ENCODE measurements around the gene GCNT2.
"Not testable (repeated sequence)": the region's sequence is repeated elsewhere in the genome, so short reads cannot be mapped to it uniquely, and the experiment has no call there.

The GCNT2 gene

DNA sequence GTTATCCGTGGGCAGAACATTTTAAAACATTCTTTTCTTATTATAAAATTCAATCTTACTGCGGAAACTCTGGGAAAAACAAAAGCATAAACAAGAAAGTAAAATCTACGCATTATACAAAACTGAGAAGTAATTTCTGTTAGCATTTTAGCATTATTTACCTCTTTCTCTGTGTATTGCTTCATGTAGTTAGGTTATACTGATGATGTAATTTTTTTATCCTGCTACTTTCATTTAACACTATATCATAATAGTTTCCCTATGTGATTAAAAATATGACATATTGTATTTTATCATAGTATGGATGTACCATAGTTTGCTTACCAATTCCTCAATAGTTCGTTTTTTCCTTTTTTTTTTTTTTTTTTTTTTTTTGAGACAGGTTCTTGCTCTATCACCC, 4.2 kb upstream of the GCNT2 start:
- DNase-seq: no peak

DNA sequence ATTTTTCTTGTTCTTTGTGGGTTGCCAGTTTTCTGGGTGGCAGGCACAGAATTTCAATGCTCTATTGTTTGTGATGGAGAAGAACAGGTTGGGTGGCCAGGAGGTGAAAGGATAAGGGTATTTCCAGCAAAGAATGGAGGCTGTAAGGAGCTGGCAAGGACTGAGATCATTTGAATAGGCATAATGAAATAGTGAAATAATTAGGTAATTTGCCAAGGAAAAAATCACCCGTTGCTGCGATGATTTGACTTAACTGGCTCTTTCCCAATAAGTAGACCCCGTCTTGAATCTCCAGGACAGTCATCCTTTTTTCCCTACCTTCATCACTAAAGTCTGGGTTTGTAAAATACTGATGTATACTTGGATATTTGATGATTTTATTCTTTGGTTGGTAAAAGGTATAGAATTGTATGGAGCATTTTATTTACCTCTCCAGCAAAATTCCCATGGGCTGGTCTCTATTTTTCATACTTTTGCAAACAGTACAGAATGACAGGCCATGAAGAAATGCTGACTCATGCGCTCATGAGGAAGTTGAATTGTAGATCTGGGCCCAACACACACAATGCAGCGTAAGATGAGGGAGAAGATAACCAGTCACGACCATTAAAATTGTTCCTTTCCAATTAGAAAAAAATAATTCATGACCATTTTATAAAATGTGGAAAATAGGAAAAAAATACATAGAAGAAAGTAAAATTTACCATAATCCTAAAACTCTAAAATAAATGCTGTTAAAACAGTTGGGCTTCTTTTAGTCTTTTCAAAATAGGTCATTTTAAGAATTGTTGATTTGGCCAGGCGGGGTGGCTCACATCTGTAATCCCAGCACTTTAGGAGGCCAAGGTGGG, 2.4 kb upstream of the GCNT2 start:
- no peak for DNase-seq

DNA sequence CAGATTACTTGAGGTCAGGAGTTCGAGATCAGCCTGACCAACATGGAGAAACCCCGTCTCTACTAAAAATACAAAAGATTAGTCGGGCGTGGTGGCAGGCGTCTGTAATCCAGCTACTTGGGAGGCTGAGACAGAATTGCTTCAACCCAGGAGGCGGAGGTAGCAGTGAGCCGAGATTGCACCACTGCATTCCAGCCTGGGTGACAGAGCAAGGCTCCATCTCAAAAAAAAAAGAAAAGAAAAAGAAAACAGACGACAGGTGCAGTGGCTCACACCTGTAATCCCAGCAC, 1.8 kb upstream of the GCNT2 start:
- not testable (repeated sequence) for DNase-seq

DNA sequence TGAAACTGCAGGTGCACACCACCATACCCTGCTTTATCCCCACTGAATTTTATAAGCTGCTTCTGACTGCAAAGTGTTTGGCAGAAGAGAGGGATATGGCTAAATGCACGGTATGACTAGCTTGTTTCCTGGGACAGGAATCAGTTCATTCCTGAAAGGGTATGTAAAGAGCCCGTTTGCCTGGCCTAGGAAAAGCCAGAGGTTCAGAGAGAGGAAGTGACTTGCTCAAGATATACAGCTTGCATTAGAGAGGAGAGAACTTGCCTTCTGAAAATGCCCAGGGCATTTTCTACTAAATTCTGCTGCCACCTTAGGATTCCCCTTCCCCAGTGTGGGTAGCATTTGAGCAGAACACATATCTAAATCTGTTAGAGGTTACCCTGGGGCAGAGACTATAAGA, 683 bp upstream of the GCNT2 start:
- DNase-seq: no peak

DNA sequence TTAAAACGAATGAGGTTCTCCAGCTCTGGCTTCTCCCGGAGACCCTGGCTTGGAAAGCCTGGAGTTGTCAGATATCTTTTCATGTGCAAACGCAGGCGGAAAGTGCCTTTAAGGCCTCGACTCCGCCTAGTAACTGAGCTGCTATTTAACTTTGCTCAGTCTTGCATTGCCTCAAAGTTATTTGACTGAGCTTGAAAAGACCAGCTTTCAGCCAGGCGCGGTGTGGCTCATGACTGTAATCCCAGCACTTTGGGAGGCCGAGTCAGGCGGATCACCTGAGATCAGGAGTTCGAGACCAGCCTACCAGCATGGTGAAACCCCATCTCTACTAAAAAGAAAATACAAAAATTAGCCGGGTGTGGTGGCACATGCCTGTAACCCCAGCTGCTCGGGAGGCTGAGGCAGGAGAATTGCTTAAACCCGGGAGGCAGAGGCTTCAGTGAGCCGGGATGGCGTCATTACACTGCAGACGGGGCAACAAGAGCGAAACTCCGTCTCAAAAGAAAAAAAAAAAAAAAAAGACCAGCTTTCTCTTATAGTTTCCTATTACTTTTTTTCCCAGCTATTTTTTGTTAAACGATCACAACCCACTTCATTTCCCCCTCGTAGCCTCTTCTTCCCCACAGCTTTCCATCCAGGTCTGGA, 1.9 kb downstream of the GCNT2 start:
- no peak for DNase-seq

DNA sequence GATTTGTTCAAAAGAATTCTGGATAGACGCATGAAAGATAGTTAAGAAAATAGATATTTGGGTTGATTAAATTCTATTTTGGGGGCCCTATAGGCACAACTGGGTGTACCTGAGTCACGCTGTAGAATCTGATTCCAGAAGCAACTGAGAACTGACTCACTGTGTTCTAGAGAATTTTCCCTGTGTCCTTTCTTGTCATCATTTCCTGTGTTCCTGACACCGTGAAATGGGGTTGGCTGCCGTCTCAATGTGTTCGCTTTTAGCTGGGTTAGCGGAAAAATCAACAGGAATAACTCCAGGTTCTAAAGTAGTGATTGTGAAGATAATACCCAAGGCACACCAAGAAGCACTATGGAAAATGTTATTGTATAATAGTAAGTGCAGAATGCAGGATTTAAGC, 5.0 kb downstream of the GCNT2 start:
- no peak for DNase-seq

DNA sequence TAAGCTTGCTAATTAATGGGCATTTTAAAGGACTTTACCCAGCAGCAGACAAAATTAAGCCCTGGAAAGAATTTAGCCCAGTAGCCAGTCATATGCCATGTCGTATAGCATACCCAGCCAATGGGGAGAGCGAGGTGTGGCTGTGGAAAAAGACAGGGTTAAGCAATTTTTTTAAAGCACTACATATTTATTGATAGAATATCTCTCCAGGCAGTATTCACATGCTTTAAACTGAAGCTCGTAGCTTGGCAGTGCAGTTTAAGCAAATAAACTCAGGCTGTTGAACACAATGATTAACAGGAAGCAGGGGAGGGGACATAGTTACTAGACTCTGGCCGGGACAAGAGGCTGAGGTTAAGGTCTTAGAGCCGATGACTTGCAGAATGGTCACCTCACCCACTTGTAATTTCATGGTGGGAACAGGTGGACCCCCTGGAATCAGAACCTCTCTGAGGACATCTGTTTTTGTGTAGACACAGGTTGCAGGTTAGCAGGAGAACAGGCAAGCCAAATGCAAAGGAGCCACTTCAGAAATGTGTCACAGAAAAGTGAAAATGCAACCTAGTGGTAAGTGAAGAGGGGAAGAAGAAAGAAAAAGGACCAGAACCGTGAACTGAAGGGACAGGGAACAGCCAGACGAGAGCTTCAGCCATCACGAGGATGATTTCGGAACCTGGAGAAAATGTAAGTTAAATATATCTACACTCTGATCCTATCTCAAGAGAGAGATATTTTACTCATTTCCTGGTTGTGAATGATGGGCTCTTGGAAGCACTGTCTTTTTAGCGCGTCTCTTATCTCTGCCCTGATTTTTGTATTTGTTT, 7.2 kb downstream of the GCNT2 start:
- no peak for DNase-seq

DNA sequence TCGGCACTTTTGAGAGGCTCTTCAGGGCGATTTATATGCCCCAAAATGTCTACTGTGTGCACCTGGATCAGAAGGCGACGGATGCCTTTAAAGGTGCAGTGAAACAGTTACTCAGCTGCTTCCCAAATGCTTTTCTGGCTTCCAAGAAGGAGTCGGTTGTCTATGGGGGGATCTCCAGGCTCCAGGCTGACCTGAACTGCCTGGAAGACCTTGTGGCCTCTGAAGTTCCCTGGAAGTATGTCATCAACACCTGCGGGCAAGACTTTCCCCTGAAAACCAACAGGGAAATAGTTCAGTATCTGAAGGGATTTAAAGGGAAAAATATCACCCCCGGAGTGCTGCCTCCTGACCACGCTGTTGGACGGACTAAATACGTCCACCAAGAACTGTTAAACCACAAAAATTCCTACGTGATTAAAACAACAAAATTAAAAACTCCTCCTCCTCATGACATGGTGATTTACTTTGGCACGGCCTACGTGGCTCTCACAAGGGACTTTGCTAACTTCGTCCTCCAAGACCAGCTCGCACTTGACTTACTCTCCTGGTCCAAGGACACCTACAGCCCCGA, 8.2 kb downstream of the GCNT2 start:
- no peak for DNase-seq

DNA sequence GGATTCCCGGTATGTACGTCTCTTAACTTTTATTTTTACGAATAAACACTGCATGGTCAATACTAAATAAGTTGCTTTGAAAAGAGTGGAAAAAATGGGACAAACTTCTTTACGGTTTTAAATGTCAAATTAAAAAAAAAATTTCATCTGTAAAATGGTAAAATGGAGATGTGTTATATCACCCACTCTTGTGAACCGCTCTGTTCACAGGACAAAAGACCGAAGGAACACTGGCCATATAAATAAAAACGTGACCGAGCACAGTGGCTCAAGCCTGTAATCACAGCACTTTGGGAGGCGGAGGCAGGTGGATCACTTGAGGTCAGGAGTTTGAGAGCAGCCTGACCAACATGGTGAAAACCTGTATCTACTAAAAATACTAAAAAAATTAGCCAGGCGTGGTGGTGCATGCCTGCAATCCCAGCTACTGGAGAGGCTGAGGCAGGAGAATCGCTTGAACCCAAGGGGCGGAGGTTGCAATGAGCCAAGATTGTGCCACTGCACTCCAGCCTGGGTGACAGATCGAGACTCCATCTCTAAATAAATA, 8.8 kb downstream of the GCNT2 start:
- not testable (repeated sequence) for DNase-seq

DNA sequence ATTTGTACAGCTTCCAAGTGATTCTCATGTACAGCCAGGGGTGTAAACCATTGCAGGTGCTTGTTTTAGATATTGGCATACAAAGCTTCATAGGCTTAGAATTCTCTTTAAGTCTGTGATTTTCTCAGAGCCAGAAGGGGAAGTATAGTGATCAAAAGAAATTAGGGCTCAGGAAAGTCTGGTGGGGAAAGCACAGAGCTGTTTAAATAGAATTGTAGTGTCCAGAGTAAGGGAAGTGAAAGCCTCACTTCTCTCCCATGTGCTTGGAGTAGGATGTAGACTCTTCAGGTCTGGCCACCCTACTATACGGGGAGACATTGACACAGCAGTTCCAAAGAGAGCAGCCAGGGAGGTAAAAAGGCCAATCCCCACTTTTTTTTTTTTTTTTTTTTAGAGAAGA, 10.4 kb downstream of the GCNT2 start:
- DNase-seq: no peak

DNA sequence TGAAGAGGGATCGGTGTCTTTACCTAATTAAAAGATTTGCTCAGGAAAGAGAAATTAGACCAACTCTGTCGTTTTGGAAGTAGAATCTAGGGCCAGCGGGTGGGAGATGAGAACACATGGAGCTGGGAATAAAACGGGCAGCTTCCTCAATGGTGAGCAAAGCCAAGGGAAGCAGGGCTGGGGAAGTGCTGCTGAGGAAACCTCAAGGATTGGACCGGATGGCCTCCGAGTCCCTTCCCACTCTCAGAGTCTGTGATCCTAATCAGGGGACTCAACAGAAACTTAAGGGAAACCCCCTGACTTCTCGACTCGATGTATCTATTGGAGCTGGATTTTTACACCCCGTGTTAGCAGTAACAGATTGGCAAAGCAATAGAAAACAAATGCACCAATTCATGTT, 10.8 kb downstream of the GCNT2 start:
- DNase-seq: no peak

DNA sequence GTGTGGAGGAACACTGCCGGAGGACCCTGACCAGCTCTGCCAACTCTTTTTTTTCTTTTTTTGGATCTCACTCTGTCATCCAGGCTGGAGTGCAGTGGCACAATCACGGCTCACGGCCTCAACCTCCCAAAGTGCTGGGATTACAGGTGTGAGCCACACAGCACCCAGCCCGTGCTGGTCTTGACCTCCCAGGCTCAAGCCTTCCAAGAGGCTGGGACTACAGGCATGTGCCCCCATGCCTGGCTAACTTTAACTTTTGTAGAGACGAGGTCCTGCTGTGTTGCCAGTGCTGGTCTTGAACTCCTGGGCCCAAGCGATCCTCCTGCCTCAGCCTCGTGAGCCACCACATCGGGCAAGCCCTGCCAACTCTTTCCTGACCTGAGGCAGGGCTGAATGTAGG, 11.2 kb downstream of the GCNT2 start:
- DNase-seq: no peak

DNA sequence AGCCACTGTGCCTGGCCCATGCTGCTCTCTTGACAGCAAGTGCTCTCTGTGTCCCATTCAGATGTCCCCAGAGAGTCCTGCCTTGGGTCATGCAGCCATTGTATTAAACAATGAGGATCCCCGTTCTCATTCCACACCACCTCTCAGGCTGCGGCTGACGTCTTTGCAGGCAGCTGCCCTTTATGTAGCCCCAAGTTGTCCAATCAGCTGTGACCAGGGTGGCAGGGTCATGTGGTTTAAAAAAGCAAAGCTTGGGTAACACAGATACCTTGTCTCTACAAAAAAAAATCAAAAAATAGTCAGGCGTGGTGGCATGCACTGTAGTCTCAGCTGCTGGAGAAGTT, 13.2 kb downstream of the GCNT2 start:
- DNase-seq: no peak

DNA sequence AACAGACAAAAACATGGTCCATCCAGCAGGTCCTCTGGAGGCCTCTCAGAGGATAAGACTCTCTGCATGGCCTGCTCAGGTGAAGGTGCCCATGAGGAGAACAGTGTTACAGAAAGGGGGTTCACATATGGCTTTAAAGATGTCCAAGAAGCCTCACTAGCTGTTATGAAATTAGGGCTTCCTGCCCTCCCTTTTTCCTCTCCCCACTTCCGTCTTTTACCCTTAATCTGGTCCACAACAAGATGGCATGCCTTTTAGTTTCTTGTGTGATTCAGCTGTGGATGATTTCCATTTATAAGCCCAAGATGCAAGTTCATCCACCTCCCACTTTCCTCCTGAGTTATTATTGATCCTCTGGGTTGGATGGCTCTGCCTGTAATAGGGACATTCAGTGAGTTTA, 14.0 kb downstream of the GCNT2 start:
- DNase-seq: no peak

DNA sequence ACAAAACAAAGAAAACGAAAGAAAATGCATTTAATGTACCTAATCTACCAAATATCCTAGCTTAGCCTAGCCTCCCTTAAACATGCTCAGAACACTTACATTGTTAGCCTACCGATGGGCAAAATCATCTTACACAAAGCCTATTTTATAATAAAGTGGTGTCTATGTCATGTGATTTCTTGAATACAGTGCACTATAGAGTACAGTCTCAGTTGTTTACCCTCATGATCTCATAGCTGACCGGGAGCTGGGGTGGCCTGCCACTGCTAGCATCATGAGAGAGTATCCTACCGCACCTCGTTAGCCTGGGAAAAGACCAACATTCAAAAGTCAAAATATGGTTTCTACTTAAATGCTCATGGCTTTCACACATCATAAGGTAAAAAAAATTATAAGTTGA, 16.6 kb downstream of the GCNT2 start:
- no peak for DNase-seq

DNA sequence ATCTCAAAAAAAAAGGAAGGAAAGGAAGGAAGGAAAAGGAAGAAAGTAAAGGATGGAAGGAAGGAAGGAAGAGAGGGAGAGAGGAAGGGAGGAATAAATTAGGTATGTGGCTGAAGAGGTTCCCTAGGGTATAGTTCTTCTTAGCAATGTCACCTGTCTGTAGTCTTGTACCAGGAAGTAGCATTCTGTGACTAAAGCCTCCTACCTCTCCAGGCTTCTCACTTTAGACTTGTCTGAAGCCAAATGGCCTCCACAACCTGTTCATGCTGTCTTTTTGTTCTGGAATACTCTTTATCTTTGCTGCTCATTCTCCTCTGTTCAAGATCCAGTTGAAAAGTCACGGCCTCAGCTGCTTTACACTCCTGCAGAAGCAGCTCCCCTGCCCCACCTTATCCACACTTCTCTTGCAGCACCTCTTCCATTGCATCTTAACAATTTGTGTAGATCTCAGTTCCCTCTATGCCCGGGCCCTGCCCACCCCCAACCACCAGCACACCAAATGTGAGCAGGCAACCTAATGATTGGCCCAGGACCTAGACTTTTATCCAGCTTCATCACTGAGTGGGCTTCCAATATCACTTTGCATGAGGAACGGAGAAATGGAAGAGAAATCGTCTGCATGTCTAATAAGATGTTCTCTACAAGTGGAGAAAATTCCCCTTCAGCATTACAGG, 19.1 kb downstream of the GCNT2 start:
- no peak for DNase-seq

DNA sequence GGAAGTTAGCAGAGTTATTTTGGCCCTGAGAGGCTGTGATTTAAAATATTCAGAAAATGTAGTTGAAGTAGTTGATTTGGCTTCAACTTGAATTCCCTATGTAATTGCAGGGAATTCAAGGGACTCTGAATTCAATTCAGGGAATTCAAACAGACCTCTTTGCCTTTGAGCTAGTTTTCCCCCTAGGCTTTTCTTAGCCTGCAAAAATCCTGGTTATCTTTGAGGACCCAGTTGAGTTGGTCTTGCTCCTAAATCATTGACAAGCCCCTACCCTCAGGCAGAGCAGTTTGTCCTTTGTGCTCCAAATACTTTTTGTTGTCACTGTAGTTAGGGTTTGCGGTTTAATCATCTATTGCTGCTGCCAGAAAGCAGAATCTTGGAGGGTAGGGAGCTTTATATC, 20.4 kb downstream of the GCNT2 start:
- DNase-seq: no peak

DNA sequence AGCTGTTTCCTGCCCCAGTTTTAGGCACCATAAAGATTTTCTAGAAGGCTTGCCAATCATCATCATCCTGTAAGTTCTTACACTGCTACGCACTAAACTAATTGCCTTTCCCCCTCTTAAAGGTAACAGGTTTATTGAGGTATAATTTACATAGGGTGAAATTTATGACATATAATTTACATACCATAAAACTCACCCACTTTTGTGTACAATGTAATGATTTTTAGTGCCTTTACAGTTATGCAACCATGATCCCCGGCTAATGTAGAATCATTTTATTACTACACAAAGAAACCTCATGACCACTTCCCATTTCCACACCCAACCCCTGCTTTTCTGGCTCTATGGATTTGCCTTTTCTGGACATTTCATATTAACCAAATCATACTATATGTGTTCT, 21.1 kb downstream of the GCNT2 start:
- DNase-seq: no peak

DNA sequence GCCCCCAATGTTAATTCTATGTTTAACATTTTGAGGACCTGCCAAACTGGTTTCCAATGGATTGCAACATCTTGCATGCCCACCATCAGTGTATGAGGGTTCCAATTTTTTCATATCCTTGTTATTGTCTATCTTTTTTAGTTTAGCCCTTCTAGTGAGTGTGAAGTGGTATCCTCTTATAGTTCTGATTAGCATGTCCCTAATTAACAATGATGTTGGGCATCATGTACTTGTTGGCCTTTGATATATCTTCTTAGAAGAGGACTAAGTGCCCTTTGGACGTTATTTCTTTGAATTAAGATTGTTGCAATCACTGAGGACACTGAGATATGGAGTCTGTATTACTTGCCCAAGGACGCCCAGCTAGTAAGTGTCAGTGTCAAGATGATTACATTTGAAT, 22.3 kb downstream of the GCNT2 start:
- DNase-seq: no peak

DNA sequence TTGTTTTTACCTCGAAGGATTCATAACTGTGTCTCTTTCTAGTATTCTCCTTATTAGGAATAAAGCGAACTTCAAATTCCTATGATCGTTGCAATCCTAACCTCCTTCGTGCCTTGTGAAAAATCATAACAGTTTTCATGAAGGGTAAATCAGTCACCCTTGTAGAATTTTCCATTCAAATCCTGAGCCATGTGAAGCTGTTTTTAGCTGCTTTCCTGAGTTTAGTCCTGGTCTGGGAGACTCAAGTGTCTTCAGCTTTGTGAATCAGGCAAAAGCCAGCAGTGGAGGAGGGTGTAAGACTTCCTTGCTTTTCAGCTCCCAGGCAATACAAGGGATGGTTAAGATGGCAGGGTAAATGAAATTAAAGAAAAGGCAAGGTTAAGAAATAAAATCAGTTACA, 24.3 kb downstream of the GCNT2 start:
- DNase-seq: no peak

DNA sequence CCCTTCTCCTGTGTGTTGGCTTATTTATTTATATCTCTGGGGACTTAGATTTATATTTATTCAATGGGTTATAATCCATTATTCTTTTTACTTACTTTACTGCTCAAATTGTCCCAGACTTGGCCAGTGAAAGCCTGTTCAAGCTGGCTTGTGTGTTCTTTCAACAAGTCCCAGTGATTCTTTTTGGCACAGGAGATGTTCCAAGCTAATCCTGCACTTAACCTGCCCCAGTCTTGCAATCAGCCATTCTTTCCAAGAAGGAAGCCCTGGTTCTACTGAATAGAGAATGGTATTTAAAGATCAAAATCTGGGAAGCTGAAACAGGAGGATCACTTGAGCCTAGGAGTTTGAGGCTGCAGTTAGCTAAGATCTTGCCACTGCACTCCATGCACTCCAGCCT, 26.7 kb downstream of the GCNT2 start:
- no peak for DNase-seq

DNA sequence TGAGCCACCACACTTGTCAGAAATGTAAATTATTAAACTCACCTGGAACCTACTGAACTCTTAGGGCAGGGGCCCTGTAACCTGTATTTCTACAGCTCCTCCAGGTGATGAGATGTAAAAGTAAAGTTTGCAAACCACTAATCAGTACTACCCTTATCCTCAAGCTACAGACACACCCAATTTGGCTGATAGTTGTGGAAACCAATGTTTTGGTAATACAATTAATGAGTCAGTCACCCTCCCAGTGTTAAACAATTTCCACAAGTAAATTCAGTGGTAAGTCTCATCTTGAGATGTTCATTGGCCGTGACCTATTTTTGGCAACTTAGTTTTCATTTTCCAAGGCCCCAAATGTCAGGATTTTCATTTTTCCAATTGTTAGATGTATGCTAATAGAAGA, 29.6 kb downstream of the GCNT2 start:
- no peak for DNase-seq

DNA sequence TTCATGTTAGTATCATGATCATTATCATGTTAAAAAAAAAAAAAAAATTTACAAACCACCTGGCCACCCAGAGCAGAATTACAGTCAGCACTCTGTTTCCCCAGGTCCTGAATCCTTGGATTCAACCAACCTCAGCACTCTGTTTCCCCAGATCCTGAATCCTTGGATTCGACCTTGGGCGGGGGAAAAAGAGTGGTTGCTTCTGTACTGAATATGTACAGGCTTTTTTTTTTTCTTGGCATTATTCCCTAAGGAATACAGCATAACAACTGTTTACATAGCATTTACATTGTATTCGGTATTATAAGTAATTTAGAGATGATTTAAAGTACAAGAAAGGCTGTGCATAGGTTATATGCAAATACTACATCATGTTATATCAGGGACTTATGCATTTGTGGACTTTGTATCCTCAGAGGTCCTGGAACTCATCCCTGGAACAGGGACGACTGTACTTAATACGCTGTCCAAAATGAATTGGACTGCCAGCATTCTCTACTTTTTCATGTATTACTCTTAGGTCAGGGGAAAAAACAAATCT, 31.2 kb downstream of the GCNT2 start:
- no peak for DNase-seq

Measured in activated CD4-positive, alpha-beta T cell treated with anti-CD3 and anti-CD28 coated beads for 1 hour (primary cell).